HepG2 (cell line): ENCODE results near the gene TRIM43B. TPM values are rescaled to one million over a fixed set of nuclear protein-coding genes. Genes with fewer than 3 reads are reported as not detected.

Experiments used
- CAMTA2 ChIP-seq: sonication (generic); formaldehyde crosslinking; IDR thresholded peaks from 2 replicates; pipeline ENCODE4 v1.4.0; 2020; ENCODE audit warnings: mild to moderate bottlenecking, missing genetic modification reagents, borderline replicate concordance
- FOXJ3 ChIP-seq: sonication (generic); formaldehyde crosslinking; IDR thresholded peaks from 2 replicates; pipeline ENCODE4 v1.4.0; 2020; ENCODE audit warnings: missing genetic modification reagents, mild to moderate bottlenecking, borderline replicate concordance
- HNRNPLL ChIP-seq: fragments of 200-400 bp; formaldehyde crosslinking; IDR thresholded peaks from 2 replicates; pipeline ENCODE4 v1.6.1; 2017; ENCODE audit warnings: mild to moderate bottlenecking, low read depth, low read length; ENCODE audit not compliant: poor library complexity, severe bottlenecking
- PATZ1 ChIP-seq: sonication (generic); formaldehyde crosslinking; IDR thresholded peaks from 2 replicates; pipeline ENCODE4 v1.4.0; 2020; ENCODE audit warnings: missing genetic modification reagents
- SRSF1 ChIP-seq: fragments of 200-400 bp; formaldehyde crosslinking; optimal IDR thresholded peaks from 2 replicates; pipeline ENCODE3; 2017; ENCODE audit warnings: mild to moderate bottlenecking, low read depth, low read length, moderate library complexity
- ZBTB7B ChIP-seq: sonication (generic); formaldehyde crosslinking; IDR thresholded peaks from 2 replicates; pipeline ENCODE4 v1.4.0; 2020; ENCODE audit warnings: missing genetic modification reagents
- ZNF260 ChIP-seq: sonication (generic); formaldehyde crosslinking; IDR thresholded peaks from 2 replicates; pipeline ENCODE4 v1.4.0; 2020; ENCODE audit warnings: missing genetic modification reagents, low read depth, mild to moderate bottlenecking, borderline replicate concordance
- polyA plus RNA-seq, 8 experiments: library from polyadenylated mRNA; depleted of rRNA in 3 of 8; stranded (reverse) in 7 of 8; unstranded in 1 of 8; fragments of >200 nt; fragmentation: Illumina TruSeq in 4 of 8; extraction: Trizol in 4 of 8; gene quantifications; 2 replicates each; pipeline versions ENCODE4 v1.2.1 to v1.2.3, GENCODE V29; 2011 to 2016; ENCODE audit warnings: low read depth in 4 of 8, missing spikeins in 1 of 8, mixed read lengths in 1 of 8; ENCODE audit not compliant: insufficient read depth in 1 of 8
- total RNA-seq, 5 experiments: library from RNA; depleted of rRNA; stranded (reverse); fragments of >200 nt; fragmentation: Illumina TruSeq; extraction: Trizol; gene quantifications; 2 replicates each; pipeline ENCODE4 v1.2.3, GENCODE V29; 2016; ENCODE audit warnings: low read depth in 1 of 5
- TF ChIP-seq, protein P1 (sequence below): sonication (generic); formaldehyde crosslinking; IDR thresholded peaks from 2 replicates; pipeline ENCODE4 v1.5.1; 2020; ENCODE audit warnings: missing genetic modification reagents, mild to moderate bottlenecking, borderline replicate concordance
- TF ChIP-seq, protein P2 (sequence below): sonication (generic); formaldehyde crosslinking; IDR thresholded peaks from 2 replicates; pipeline ENCODE4 v1.8.1; 2023; ENCODE audit warnings: mild to moderate bottlenecking, moderate library complexity, missing genetic modification reagents

TRIM43B gene
- total and polyA plus RNA-seq, 2 of the 13 experiments (the other 11 are each of a cell fraction or from before 2014, with no cell fraction given): not detected

DNA sequence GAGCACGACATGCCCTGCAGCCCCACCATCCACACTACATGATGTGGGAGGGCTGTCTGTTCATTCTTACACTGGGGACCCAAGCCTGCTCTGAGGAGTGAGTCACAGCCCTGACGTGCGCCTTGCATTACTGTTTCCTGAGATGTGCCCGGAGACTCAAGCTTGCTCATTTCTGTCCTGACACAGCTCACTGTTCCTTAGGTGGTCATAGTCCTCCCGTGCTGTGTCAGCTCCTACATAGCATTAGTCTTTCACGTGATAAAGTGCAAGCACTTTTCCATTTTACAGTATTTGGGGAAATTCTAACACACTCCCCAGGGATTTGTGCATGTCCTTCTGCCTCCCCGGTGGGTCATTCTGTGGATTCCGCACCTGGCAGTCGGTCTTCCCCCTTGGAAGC lies 46.2 kb upstream of the TRIM43B start (continued):
- TF ChIP-seq CAMTA2 (CRISPR knock-in tag) (no peak), PATZ1 (CRISPR knock-in tag) (no peak), HNRNPLL (no peak), ZNF260 (CRISPR knock-in tag) (no peak), FOXJ3 (CRISPR knock-in tag) (no peak), ZBTB7B (CRISPR knock-in tag) (no peak), SRSF1 (no peak)
- TF ChIP-seq, protein P1, sequence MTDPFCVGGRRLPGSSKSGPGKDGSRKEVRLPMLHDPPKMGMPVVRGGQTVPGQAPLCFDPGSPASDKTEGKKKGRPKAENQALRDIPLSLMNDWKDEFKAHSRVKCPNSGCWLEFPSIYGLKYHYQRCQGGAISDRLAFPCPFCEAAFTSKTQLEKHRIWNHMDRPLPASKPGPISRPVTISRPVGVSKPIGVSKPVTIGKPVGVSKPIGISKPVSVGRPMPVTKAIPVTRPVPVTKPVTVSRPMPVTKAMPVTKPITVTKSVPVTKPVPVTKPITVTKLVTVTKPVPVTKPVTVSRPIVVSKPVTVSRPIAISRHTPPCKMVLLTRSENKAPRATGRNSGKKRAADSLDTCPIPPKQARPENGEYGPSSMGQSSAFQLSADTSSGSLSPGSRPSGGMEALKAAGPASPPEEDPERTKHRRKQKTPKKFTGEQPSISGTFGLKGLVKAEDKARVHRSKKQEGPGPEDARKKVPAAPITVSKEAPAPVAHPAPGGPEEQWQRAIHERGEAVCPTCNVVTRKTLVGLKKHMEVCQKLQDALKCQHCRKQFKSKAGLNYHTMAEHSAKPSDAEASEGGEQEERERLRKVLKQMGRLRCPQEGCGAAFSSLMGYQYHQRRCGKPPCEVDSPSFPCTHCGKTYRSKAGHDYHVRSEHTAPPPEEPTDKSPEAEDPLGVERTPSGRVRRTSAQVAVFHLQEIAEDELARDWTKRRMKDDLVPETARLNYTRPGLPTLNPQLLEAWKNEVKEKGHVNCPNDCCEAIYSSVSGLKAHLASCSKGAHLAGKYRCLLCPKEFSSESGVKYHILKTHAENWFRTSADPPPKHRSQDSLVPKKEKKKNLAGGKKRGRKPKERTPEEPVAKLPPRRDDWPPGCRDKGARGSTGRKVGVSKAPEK: no peak
- TF ChIP-seq, protein P2, sequence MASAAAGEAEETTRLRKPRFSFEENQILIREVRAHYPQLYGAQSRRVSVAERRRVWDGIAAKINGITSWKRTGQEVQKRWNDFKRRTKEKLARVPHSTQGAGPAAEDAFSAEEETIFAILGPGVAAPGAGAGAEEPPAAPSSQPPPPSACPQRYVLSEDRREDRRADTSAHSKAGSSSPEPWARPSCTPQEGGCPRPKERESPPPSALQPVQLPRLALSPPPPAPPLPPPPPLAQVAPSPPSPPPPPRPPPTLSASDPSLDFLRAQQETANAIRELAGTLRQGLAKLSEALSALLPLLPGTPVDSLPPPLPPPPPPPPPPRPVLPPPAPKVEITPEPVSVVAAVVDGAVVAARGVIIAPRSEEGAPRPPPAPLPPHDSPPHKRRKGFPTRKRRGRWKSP: no peak
